CD4-positive, alpha-beta T cell treated with Interleukin-1 beta for 1 hour (primary cell): Measurements from ENCODE around the gene EIF2AK2.

ENCODE experiments used
- DNase-seq, 2 donors: peaks; one replicate each; pipeline ENCODE4 v3.0.0-alpha.2; 2020 to 2022

EIF2AK2 gene

DNA sequence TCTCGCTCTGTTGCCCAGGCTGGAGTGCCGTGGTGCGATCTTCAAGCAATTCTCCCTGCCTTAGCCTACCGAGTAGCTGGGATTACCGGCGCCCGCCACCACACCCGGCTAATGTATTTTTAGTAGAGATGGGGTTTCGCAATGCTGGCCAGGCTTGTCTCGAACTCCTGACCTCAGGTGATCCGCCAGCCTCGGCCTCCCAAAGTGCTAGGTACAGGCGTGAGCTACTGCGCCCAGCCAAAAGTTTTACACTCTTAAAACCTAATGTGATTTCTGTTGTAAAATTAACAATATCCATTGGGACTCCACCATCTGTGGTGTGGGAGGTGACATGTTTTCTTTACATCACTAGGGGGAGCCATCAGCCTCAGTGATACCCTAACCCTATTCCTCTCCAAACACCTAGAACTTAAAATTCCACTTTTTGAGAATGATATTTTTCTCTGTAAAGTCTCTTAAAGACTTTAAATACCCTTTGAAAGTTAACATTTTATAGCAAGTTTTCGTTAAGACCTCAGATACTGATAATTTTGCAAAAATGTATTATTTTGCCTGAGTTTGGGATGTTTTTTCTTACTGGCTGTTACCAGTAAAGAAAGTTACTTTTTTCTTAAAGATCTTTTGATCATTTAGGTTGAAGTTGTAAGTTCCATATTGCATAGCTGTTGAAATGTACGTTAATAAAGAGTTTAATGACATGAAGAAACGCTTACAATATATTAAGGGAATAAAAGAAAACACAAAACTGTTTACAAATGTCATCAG lies 11.6 kb upstream of the EIF2AK2 start:
- peak; percentile 29 to 53 for DNase-seq

DNA sequence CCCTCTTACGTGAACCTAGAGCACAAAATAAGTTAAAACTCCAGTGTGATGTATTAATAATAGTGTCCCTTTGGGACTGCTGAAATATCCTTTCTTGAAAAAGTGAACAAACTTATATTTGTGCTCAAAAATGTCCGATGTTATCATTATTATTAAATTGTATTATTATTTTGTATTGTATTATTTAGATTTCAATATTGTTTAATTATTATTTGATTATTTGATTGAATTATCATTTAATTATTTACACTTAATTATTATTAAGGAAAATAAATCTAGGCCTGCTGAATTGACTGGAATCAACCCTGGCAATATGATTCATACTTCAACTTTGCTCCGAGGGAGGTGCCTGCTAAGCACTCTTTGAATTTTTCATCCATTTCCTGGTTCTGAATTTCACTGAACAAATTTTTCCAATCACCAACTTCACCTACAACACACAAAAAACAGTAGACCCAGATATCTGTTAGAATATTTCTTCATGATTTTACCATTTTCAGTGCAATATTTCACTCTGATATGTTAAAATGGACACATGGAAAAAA lies 10.9 kb upstream of the EIF2AK2 start:
- no peak for DNase-seq

DNA sequence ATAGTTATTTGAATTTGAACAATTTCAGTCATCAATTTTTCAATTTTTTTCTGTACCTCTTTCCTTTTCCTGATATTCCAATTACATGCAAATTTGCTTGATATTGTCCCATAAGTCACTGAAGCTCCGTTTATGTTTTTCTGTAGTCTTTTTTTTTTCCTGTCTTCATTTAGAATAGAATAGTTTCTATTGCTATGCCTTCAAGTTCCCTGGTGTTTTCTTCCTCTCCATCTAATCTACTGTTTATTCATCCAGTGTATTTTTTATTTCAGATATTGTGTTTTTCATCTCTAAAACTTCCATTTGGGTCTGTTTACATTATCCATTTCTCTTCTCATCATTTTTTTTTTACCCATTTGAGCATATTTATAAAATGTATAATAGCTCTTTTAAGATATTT lies 8.0 kb upstream of the EIF2AK2 start:
- DNase-seq: no peak

DNA sequence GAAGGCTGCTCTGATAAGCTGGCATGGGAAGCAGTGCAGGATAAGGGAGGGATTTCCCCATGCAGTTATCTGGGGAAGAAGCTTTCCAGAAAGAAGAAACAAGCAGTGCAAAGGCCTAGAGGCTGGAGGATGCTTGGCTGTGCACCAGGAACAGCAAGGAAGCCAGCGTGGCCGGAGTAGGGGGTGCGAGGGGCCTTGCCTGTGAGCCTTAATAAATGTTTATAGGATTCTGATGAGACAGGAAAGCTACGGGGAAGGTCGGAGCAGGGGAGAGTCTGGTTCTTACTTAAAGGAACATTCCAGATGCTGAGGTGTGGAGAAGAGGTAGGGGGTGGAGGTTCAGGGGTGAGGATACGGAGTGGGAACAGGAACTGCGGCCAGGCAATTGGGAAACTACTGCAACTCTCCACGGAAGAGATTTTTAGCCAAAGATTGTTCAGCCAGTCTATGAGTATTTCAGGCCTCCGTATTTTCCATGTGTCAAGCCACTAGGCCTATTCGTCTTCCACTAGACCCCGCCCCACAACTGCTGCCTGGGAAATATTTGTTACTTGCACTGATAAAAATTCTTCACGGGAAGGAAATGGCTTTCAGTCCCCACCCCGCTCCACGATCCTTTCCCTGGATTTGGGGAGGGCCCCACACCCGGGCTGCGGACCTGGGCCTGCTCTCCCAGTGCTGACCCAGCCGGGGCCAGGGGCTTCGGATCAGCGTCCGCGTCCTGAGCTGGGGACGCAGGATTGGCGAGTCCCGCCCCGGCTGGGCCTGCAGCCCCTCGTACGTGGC lies 516 bp downstream of the EIF2AK2 start:
- DNase-seq: peak in 1 of 2 donors; percentile 12

DNA sequence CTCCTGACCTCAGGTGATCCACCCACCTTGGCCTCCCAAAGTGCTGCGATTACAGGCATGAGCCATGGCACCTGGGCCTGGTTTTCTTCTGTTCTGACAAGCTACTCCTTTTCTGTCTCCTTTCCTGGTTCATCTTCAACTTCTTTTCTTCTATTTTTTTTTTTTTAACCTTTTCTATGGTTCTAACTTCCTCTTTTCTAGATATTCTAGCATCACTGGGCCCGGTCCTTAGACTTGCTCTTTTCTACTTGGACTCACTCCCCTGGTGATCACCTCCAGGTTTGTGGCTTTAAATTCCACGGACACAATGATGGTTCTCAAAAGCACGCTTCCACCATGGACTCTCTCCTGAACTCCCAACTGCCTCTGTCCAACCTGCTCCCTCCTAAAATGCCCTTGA lies 2.0 kb downstream of the EIF2AK2 start:
- DNase-seq: no peak

DNA sequence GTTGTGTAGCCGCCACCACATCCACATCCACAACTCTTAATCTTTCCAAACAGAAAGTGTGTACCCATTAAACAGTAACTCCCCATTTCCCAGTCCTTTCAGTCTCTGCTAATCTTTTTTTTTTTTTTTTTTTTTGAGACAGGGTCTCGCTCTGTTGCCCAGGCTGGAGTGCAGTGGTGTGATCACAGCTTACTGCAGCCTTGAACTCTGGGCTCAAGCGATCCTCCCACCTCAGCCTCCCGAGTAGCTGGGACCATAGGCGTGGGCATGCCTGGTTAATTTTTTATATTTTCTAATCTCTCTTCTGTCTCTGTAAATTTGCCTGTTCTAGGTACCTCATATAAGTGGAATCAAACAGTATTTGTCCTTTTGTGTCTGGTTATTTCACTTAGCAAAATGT lies 3.6 kb downstream of the EIF2AK2 start:
- no peak for DNase-seq

DNA sequence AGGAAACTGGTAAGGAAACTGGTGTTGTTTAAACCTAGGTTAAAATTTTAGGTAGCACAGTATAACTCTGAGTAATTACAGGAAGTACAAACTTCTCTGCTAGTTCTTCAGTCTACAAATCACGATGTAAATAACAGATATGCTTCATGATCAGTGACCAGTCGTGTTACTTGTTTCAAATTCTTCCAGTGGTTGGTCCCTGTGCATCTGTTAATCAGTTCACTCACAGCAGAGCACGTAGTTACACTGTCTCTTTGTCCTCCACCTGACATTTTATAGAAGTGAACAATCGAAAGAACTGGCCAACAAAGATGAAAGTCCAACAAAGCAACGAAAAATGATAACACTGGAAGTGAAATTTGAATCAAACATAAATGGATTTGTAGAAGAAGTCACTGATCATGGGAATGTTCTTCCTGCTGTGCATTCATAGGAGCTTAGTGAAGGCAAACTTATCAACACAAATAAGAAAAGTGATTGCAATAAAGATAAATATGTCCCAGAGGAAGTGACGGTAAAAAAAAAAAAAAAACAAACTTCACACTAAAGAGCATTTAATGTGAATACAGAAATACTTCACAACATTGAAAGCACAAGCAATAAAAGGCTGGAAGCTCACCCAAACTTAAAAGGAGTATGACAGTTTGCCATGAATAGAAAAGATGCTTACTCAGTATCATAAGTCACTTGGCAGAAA lies 7.0 kb downstream of the EIF2AK2 start:
- DNase-seq: peak in 1 of 2 donors; percentile 44

DNA sequence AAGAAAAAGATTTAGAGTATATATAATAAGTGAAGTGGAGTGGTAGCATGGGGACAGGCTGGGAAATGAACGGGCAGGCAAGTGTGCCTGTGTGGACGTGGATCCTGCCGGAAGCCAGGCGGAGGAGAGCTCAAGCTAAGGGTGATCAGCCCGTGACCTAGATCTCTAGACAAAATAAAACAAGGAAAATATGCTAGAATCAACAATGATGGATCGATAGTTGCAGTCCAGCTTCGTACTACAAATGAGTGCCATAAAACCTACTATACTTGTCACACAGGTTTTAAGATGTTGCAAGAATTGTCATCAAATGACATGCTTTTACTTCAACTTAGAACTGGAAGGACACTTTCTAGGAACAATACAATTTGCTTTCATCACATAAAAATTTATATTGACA lies 8.5 kb downstream of the EIF2AK2 start:
- DNase-seq: no peak

DNA sequence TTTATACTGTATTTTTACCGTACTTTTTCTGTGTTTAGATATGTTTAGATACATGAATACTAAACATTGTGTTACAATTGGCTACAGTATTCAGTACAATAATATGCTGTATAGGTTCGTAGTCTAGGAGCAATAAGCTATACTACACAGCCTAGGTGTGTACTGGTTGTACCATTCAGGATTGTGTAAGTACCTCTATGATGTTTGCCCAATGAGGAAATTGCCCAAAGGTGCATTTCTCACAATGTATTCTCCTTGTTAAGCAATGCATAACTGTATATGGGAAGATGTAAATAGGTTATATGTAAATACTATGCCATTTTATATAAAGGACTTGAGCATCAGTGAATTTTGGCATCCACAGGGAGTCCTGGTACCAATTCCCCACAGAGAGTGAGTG lies 10.7 kb downstream of the EIF2AK2 start:
- DNase-seq: no peak

DNA sequence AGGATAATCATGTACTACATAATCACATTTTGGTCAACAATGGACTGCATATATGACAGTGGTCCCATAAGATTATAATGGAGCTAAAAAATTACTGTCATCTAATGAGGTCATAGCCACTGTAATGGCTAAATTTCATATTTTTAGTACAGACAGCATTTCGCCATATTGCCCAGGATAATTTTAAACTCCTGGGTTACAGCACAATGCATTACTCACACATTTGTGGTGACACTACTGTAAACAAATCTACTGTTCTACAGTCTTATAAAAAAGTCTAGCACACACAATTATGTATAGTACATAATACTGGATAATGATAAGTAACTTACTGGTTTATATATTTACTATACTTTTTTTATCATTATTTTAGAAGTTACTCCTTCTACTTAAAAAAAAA lies 12.8 kb downstream of the EIF2AK2 start:
- no peak for DNase-seq

DNA sequence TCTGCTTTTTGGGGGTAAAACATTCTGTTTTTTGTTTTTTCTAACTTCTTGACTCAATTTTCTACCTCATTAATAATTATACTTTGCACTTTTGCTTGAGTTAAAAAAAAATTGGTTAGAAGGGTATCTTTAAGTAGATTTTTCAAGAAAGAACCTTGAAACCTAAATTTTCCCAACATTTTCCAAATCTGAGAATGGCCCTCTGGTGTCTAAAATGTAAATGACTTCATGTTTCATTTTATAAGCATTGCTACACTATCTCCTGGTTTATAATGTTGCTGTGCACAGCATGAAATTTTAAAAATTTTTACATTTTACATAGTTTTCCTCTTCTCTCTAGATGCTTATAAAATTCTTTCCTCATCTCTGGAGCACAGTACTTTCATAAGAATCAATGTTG lies 14.2 kb downstream of the EIF2AK2 start:
- DNase-seq: no peak

DNA sequence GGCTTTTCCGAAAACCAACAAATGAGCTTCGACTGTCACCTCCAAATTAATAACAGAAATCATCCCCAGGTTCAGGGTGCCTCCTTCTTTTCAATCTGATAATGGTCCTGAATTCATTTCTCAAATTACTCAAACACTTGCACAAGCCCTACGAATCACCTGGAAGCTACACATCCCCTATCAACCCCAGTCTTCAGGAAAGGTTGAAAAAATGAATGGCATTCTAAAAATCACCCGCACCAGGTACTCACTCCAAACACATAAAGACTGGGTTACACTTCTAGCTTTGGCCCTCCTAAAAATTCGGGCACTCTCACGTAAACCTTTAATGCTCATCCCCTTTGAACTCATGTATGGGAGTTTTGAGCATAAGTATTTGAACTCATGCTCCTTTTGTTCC lies 23.9 kb downstream of the EIF2AK2 start:
- DNase-seq: no peak

DNA sequence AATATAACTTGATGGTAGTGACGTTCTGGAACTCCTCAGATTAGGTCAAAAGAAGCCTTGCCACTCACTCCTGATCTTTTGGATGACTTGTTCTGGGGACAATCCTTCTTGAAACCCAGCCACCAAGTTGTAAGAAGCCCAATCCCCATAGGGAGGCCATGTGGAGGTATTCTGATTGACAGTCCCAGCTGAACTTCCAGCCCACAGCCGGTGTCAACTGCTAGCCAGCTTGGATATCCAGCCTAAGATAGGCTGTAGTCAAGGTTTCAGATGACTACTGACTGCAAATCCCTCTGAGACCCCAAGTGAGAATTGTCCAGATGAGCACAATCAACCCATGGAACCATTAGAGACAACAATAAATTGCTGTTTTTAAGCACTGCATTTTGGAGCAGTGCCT lies 31.4 kb downstream of the EIF2AK2 start:
- DNase-seq: no peak

DNA sequence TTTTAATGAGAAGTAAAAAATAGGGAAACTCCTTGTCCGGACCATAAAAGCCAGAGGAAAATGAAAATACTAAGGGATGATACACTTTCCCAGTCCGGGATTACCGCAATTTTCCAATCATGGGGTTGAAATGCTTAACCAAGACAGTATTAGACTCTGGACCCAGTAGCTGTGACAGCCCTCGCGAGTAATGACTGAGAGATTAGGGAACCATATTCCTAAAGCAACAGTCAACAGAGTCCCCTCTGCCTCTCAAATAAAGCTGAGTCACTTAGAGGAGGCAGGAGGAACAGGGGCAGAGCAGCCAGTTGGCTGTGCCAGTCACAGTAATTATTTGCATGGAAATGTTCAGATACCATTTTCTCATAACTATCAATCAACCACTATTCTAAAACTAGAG lies 37.6 kb downstream of the EIF2AK2 start:
- no peak for DNase-seq

DNA sequence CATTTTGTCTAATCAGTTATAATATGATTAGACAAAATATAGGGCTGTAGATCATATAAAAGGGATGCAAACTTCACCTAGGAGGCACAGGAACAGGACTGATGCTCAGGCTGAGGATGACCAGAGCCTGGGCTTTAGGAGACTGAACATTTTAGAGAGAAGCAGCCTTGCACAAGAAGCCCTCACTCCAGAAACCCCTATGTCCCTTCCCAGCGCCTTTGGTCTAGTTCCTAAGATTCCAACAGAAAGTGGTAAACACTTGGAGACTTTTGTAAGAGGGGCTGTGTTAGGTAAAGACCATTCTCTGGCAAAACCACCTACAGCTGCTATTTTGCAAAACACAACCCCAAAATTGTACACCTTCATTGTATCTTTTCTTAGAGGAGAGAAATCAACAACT lies 39.2 kb downstream of the EIF2AK2 start:
- no peak for DNase-seq

DNA sequence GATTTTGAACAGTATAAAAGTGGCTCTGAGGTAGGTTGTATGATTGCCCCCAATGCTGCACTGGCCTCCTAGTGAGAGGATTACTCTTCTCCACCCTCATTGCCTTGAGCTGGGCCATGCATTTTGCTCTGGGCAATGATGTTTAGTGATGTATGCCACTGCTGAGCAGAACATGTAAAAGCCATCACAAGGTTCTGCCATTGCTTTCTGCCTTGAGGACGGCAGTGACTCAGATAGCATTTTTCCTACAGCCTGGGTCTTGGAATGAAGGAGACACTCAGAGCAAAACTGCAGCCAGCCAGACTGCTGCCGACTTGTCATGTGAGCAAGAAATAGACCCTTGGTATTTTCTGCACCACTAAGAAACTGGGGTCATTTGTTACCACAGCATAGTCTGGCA lies 44.8 kb downstream of the EIF2AK2 start:
- no peak for DNase-seq

DNA sequence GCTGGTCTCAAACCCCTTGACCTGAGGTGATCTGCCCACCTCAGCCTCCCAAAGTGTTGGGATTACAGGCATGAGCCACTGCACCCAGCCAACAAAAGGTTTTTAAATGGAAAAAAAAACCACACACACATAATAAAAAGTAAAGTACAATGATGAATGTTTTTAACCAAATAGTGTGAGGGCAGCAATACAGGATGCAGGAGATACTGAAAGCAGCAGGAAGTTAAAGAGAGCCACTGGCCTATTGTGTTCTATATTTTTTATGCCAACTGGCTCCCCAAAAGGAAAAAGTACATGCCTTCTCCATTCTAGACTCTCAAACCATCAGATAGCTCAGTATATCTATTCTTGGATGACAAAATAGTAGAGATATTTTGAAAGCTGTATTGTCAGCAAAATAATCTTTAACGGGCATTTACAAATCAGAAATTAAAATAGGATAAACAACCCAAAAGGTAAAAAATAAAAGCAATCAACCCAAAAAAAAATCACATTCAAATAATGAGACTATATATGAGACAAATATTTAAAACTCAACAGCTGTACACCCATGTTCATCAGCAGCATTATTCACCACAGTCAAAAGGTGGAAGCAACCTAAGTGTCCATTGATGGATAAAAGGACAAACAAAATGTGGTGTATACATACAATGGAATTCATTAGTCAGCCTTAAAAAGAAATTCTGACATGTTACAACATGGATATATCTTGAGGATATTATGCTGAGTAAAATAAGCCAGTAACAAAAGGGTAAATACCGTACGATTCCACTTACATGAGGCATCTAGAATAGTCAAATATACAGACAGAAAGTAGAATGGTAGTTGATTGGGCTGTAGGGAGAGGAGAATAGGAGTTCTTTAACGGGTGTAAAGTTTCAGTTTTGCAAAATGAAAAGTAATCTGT lies 46.2 kb downstream of the EIF2AK2 start:
- no peak for DNase-seq

DNA sequence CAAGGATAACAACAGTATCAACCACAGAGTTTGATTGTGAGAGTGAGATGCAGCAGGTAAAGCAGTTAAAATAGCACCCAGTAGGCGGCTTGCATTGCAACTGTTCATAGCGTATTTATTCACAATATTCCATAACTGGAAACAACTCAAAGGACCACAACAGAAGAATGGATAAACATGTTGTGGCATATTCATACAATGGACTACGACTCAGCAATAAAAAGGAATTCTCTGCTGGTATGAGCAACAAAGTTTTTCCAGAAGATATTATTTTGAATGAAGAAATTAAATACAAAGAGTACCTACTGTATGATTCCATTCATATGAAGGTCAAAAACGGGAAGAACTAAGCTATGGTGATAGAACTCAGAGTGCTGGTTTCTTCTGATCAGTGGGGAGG lies 47.3 kb downstream of the EIF2AK2 start:
- DNase-seq: no peak

DNA sequence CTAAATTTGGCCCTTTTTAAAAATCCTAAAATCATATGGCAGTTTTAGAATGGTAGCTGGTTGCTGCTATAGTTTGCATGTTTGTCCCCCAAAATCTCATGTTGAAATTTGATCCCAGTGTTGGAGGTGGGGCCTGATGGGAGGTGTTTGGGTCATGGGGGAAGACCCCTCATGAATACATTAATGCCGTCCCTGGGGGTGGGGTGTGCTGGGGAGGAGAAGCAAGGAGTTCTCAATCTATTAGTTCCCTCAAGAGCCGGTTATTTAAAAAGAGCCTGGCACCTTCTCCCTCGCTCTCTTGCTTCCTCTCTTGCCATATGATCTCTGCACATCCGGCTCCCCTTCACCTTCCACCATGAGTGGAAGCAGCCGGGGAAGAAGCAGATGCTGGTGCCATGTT lies 51.6 kb downstream of the EIF2AK2 start:
- no peak for DNase-seq

DNA sequence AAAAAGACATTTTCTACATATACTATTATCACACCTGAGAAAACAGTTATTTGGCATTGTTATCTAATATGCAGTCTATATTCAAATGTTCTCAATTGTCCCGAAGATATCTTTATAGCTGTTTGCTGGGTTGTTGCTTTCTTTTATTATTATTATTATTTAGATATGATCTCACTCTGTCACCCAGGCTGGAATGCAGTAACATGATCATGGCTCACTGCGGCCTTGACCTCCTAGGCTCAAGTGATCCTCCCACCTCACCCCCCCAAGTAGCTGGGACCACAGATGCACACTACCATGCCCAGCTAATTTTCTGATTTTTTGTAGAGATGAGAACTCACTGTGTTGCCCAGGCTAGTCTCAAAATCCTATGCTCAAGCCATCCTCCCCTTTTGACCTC lies 52.6 kb downstream of the EIF2AK2 start:
- no peak for DNase-seq

DNA sequence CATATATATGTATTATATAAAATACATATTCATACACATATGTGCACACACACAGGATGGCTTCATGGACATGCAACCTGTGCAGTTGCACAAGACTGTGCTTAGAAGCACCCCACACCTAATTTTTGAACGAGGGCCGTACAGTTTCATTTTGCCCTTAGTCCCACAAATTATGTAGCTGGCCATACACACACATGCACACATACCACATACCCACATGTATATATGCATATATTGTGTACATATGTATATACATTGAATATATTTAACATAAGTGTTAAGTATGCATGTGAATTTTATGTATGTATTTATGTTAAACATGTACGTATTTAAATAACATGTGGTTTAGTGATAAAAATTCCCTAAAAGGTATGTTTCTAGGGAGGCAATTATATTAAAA lies 54.2 kb downstream of the EIF2AK2 start:
- no peak for DNase-seq

DNA sequence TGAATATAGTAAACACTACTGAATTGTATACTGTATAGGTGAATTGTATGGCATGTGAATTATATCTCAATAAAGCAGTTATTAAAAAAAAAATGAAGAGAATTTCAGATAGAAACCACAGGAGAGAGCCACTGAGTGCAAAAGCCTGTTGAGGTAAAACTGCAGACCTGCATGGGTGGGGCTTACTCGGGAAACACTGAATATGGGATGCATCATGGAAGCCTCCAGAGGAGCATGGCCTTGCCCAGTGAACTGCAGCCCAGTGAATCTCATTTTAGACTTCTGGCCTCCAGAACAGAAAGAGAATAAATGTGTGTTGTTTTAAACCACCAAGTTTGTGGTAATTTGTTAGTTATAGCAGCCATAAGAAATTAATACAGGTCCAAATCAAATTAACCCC lies 56.7 kb downstream of the EIF2AK2 start:
- no peak for DNase-seq
